Adrenal gland (tissue), 12 donors: ENCODE measurements around the gene GET3. TPM values are rescaled to one million over a fixed set of nuclear protein-coding genes. Genes with fewer than 3 reads are reported as not detected.

Experiments used
- DNase-seq, 7 donors: peaks; one replicate each; pipeline ENCODE4 v3.0.0-alpha.2; 2019 to 2020
- H3K27ac ChIP-seq, 5 donors: fragments of 200-600 bp; sonication (generic) in 4 of 5; 1 replicate in 3 of 5; 2 replicates in 2 of 5; pipeline versions ENCODE4 v1.5.1 to v1.8.0; 2016 to 2020; ENCODE audit warnings: mild to moderate bottlenecking in 1 of 5
- H3K27me3 ChIP-seq: fragments of 200-600 bp; 2 replicates; pipeline ENCODE4 v1.8.0; 2021
- H3K36me3 ChIP-seq, 2 donors: fragments of 200-600 bp; replicated peaks in 1 of 2; 1 replicate in 1 of 2; 2 replicates in 1 of 2; pipeline versions ENCODE4 v1.5.1 to v1.8.0; 2018 to 2022
- H3K4me1 ChIP-seq, 2 donors: fragments of 200-600 bp; replicated peaks in 1 of 2; 1 replicate in 1 of 2; 2 replicates in 1 of 2; pipeline versions ENCODE4 v1.5.1 to v1.8.0; 2018 to 2021
- H3K4me3 ChIP-seq, 4 donors: fragments of 200-600 bp; sonication (generic) in 3 of 4; one replicate each; pipeline ENCODE4 v1.5.1; 2016 to 2018
- H3K9me3 ChIP-seq, 3 donors: fragments of 200-600 bp; sonication (generic) in 1 of 3; replicated peaks in 1 of 3; 1 replicate in 2 of 3; 2 replicates in 1 of 3; pipeline versions ENCODE4 v1.5.1 to v1.8.0; 2016 to 2021
- POLR2A ChIP-seq, 2 donors: fragments of 450-650 bp; IDR thresholded peaks; one replicate each; pipeline ENCODE4 v1.6.1; 2017; ENCODE audit warnings: antibody characterized with exemption in 2 of 2, mild to moderate bottlenecking in 2 of 2, moderate library complexity in 1 of 2
- WGBS, 4 donors: extraction: QIAGEN DNeasy Blood & Tissue Kit in 2 of 4; methylation state at CpG; one replicate each; pipeline versions ENCODE4 v1.1.5 to v1.1.7; 2013 to 2017; 5-methylcytosine and 5-hydroxymethylcytosine counted together
- intact Hi-C, 2 donors: fragments of 100-400 bp; cut with DNase I; formaldehyde crosslinking; loops; one replicate each; pipeline versions ENCODE4 v1.14.1 to v1.15.0; 2022 to 2023
- polyA plus RNA-seq, 3 donors: library from polyadenylated mRNA; stranded (reverse); fragments of 200-250 nt in 2 of 3; fragments of 350-450 nt in 1 of 3; fragmentation: Illumina TruSeq in 1 of 3; extraction: RNeasy Lipid Tissue Mini Kit (QIAGEN cat#74804) in 1 of 3; gene quantifications; one replicate each; pipeline ENCODE4 v1.2.3, GENCODE V29; 2013 to 2014
- total RNA-seq, 9 donors: library from RNA; depleted of rRNA in 4 of 9; stranded (reverse); fragments of >200 nt in 4 of 9; fragments of 120-200 nt in 1 of 9; fragmentation: NEBNext Ultra II Directional in 1 of 9; extraction: Animal tissue kit (Norgen Biotek cat#: 25700) in 1 of 9; gene quantifications; one replicate each; pipeline versions ENCODE4 v1.1.0 to v1.2.4, GENCODE V29; 2013 to 2023
- TF ChIP-seq, protein P1 (sequence below), 6 experiments: fragments of 450-650 bp in 4 of 6; fragments of 200-600 bp in 2 of 6; sonication (generic) in 1 of 6; IDR thresholded peaks; 1 replicate in 5 of 6; 2 replicates in 1 of 6; pipeline versions ENCODE4 v1.5.1 to v1.8.0; 2016 to 2021; ENCODE audit warnings: antibody characterized with exemption in 6 of 6, mild to moderate bottlenecking in 2 of 6, moderate library complexity in 1 of 6
- donor health status: healthy with polysubstance abuse.
- donor health status: Bipolar disorder and iron deficiency.
- donor health status: DM: yes; HTN: yes; CAD: no.
- donor health status: DM: no; HTN: no; CAD: no.
- donor health status: DM: no; HTN: no; CAD: no.
- donor health status: DM: yes; HTN: yes; CAD: no.

GET3 gene
- total and polyA plus RNA-seq, 12 donors: 50.3 to 97.7 (median 81.8) TPM

DNA sequence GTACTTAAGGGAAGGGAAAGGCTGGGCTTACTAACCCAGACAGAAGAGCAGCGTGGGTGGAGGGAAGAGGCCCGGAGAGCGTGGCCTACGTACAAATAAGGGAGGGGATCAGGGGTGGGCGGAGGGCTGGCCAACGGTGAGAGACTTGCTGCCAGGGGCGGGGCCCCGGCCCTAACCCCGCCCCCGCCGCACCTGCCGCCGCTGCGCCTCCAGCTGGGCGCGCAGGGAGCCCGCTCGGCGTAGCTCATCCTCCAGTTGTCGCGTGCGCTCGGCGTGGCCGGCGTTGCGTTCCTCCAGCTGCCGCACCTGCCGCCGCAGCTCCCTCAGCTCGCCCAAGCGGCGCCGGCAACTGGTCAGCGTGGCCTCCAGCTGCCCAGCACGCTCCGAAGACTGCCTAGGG lies 32.4 kb downstream of the GET3 start:
- Histone ChIP-seq H3K36me3 (peaks cover 0 to 6% of the 10 kb centered on the region in 2 donors), H3K9me3 (no peaks in the 10 kb centered on the region), H3K27me3 (no peaks in the 10 kb centered on the region), H3K4me1 (peaks cover under 1% of the 10 kb centered on the region in 2 donors), H3K27ac (no peak overlapping the region), H3K4me3 (no peak overlapping the region)
- TF ChIP-seq POLR2A (IDR thresholded peaks at IDR 0.05): no peak
- TF ChIP-seq, protein P1, sequence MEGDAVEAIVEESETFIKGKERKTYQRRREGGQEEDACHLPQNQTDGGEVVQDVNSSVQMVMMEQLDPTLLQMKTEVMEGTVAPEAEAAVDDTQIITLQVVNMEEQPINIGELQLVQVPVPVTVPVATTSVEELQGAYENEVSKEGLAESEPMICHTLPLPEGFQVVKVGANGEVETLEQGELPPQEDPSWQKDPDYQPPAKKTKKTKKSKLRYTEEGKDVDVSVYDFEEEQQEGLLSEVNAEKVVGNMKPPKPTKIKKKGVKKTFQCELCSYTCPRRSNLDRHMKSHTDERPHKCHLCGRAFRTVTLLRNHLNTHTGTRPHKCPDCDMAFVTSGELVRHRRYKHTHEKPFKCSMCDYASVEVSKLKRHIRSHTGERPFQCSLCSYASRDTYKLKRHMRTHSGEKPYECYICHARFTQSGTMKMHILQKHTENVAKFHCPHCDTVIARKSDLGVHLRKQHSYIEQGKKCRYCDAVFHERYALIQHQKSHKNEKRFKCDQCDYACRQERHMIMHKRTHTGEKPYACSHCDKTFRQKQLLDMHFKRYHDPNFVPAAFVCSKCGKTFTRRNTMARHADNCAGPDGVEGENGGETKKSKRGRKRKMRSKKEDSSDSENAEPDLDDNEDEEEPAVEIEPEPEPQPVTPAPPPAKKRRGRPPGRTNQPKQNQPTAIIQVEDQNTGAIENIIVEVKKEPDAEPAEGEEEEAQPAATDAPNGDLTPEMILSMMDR (IDR thresholded peaks at IDR 0.05): no peak
- intact Hi-C loops: loop anchor here (5.0 to 10.0 kb wide), 3 partner anchors 33 to 75 kb away; partner anchors contain the start of genes PRDX2 (in 1 of the 2) and THSD8 (in 1 of the 2)
- peak in 2 of 7 donors; percentile 31 for DNase-seq
- WGBS, 4 donors: 63 to 79% (median 69%) methylated on average over 9 to 37 of the region's 37 CpGs

DNA sequence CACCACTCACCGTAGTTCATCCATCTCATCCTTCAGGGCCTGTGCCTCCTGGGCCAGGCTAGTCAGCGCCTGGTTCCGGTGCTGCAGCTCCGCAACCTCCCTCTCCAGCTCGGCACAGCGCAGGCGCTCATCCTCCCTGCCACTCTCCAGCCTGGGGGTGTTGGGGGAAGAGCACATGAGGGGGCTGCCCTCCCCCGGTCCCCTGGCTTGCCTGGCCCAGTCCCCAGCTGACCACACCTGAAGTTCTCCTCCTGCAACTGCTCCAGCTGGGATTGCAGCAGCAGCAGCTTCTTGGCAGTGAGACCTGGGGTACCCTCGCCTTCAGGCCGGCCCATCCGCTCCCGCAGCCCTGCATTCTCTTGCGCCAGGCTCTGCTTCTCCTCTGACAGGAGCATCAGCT lies 33.6 kb downstream of the GET3 start:
- Histone ChIP-seq H3K9me3 (no peaks in the 10 kb centered on the region), H3K27ac (no peak overlapping the region), H3K4me3 (no peak overlapping the region), H3K4me1 (peaks cover 5 to 6% of the 10 kb centered on the region in 2 donors), H3K36me3 (peaks cover 0 to 6% of the 10 kb centered on the region in 2 donors), H3K27me3 (no peaks in the 10 kb centered on the region)
- 93 to 100% (median 96%) methylated on average over 6 to 13 of the region's 13 CpGs for WGBS, 4 donors
- TF ChIP-seq, protein P1 (IDR thresholded peaks at IDR 0.05): no peak
- no peak for TF ChIP-seq POLR2A (IDR thresholded peaks at IDR 0.05)
- intact Hi-C loops: no loop called here
- DNase-seq: no peak

DNA sequence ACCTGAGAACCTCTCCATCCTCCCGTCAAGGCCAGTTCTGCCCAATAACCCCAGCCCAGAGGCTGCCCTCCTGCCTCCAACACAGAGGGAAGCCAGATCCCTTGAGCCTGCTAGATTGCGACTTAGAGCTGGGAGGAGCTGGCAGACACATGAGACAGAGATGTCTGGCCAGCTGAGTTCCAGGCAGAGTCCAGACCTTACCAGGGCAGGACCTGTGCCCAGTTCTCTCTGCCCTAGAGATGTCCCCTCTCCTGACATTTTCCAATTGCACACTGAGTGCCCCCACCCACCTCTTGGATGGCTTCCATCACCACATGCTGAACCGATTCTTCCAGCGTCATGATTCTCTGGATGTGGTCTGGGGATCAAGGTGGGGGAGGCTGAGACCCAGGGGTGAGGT lies 35.0 kb downstream of the GET3 start:
- intact Hi-C loops: no loop called here
- no peak for DNase-seq
- peaks cover 5 to 9% of the 10 kb centered on the region in 2 donors for H3K4me1 ChIP-seq
- no peak overlapping the region for H3K4me3 ChIP-seq
- TF ChIP-seq POLR2A (IDR thresholded peaks at IDR 0.05): no peak
- TF ChIP-seq, protein P1 (IDR thresholded peaks at IDR 0.05): no peak
- no peaks in the 10 kb centered on the region for H3K27me3 ChIP-seq
- no peak overlapping the region for H3K27ac ChIP-seq
- WGBS, 4 donors: 79 to 82% (median 80%) methylated on average over 3 to 4 of the region's 4 CpGs
- no peaks in the 10 kb centered on the region for H3K9me3 ChIP-seq
- peaks cover 0 to 6% of the 10 kb centered on the region in 2 donors for H3K36me3 ChIP-seq

DNA sequence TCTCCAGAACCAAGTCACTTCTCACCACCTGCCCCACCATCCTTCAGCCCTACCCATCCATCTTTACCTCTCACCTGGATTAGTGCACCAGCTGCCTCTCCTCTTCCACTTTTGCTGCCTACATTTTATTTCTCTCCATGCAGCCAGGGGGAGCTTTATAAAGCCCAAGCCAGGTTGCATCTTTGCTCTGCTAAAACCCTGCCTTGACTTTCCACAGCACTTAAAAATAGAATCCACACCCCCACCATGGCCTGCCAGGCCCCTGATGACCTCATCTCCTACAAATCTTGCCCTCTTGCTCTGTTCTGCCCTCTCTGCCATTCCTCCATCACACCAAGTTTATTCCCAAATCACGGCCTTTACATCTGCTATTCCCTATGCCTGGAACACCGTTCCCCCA lies 36.3 kb downstream of the GET3 start:
- no peak for TF ChIP-seq POLR2A (IDR thresholded peaks at IDR 0.05)
- TF ChIP-seq, protein P1 (IDR thresholded peaks at IDR 0.05): no peak
- H3K27ac ChIP-seq: no peak overlapping the region
- no peak overlapping the region for H3K4me3 ChIP-seq
- H3K4me1 ChIP-seq: peaks cover 10 to 20% of the 10 kb centered on the region in 2 donors
- H3K36me3 ChIP-seq: no peaks in the 10 kb centered on the region
- H3K9me3 ChIP-seq: no peaks in the 10 kb centered on the region
- no peaks in the 10 kb centered on the region for H3K27me3 ChIP-seq
- WGBS, 4 donors: 82 to 94% (median 87%) methylated on average over 2 of the region's 2 CpGs
- peak in 1 of 7 donors; percentile 52 for DNase-seq
- intact Hi-C loops: no loop called here
